HepG2 (cell line): ENCODE results near the gene SPNS2. TPM values are rescaled to one million over a fixed set of nuclear protein-coding genes. Genes with fewer than 3 reads are reported as not detected.

Experiments used
- ATAC-seq: fragments of 200-7000 bp; cut with Tn5 transposase; 3 replicates; pipeline ENCODE4 v1.9.1; 2020; ENCODE audit warnings: mild to moderate bottlenecking, moderate library complexity
- BruUV-seq: library from RNA; stranded (reverse); fragments of 400-500 nt; replicated peaks from 2 replicates; lab custom pipeline; 2021; lab: Mats Ljungman, UMichigan
- CTCF ChIA-PET: fragments of 300-600 bp; formaldehyde crosslinking; extraction: SDS; loops from one replicate; lab custom pipeline; 2021; ENCODE audit warnings: low total read pairs, inconsistent platforms, low intra/inter-chr PET ratio; lab: Yijun Ruan, JAX
- POLR2A ChIA-PET: fragments of 350-600 bp; sonication (Branson Sonifier 250); formaldehyde crosslinking; loops from one replicate; lab custom pipeline; 2020; ENCODE audit warnings: antibody characterized with exemption, inconsistent platforms; lab: Yijun Ruan, JAX
- DNase-seq: peaks from one replicate; pipeline ENCODE4 v3.0.0-alpha.2; 2015; ENCODE audit warnings: low spot score
- FAIRE-seq: peaks from 3 replicates; lab custom pipeline; 2011; peaks lifted over from hg19 to GRCh38; lab: Jason Lieb, UNC
- H2AFZ ChIP-seq: one replicate; pipeline ENCODE4 v1.6.1; 2011; ENCODE audit warnings: low read length, inconsistent platforms
- H3K27ac ChIP-seq: fragments of 300-600 bp; 3 replicates; pipeline ENCODE4 v1.8.0; 2011; ENCODE audit warnings: mixed run types, mild to moderate bottlenecking, mixed read lengths, low read length, inconsistent platforms; ENCODE audit not compliant: insufficient read depth; ENCODE audit errors: extremely low read length
- H3K27me3 ChIP-seq, 2 experiments: fragments of 200-600 bp in 1 of 2; 2 replicates in 1 of 2; 3 replicates in 1 of 2; pipeline versions ENCODE4 v1.6.0 to v1.8.0; 2011; ENCODE audit warnings: low read length in 2 of 2, mild to moderate bottlenecking in 2 of 2, moderate library complexity in 2 of 2, inconsistent platforms in 1 of 2; ENCODE audit not compliant: insufficient read depth in 2 of 2, control insufficient read depth in 1 of 2
- H3K36me3 ChIP-seq, 2 experiments: fragments of 200-600 bp in 1 of 2; replicated peaks in 1 of 2; 2 replicates in 1 of 2; 3 replicates in 1 of 2; pipeline versions ENCODE4 v1.5.1 to v1.8.0; 2011; ENCODE audit warnings: low read length in 2 of 2, inconsistent platforms in 1 of 2; ENCODE audit not compliant: insufficient read depth in 2 of 2, control insufficient read depth in 1 of 2
- H3K4me1 ChIP-seq: 2 replicates; pipeline ENCODE4 v1.5.1; 2012; ENCODE audit warnings: low read length, inconsistent platforms; ENCODE audit not compliant: insufficient read depth
- H3K4me2 ChIP-seq: 2 replicates; pipeline ENCODE4 v1.6.0; 2011; ENCODE audit warnings: low read depth, low read length, inconsistent platforms
- H3K4me3 ChIP-seq, 3 experiments: fragments of 200-600 bp in 1 of 3; sonication (generic), shearing (Covaris generic) in 1 of 3; replicated peaks in 1 of 3; 2 replicates each; pipeline ENCODE4 v1.5.1; 2011 to 2016; ENCODE audit warnings: low read length in 3 of 3, inconsistent platforms in 2 of 3, low read depth in 2 of 3, mild to moderate bottlenecking in 2 of 3, control low read depth in 1 of 3, mixed read lengths in 1 of 3; ENCODE audit not compliant: insufficient read depth in 1 of 3
- H3K79me2 ChIP-seq: one replicate; pipeline ENCODE4 v1.6.1; 2011; ENCODE audit warnings: low read length, inconsistent platforms; ENCODE audit not compliant: insufficient read depth
- H3K9ac ChIP-seq: 2 replicates; pipeline ENCODE4 v1.6.0; 2011; ENCODE audit warnings: mild to moderate bottlenecking, low read depth, low read length, inconsistent platforms; ENCODE audit not compliant: insufficient read depth
- H3K9me3 ChIP-seq: 2 replicates; pipeline ENCODE4 v1.5.1; 2012; ENCODE audit warnings: mild to moderate bottlenecking, low read length
- H4K20me1 ChIP-seq: 2 replicates; pipeline ENCODE4 v1.6.0; 2011; ENCODE audit warnings: inconsistent platforms, mild to moderate bottlenecking, low read length, moderate library complexity; ENCODE audit not compliant: insufficient read depth
- BORCS8-MEF2B ChIP-seq: sonication (generic); formaldehyde crosslinking; IDR thresholded peaks from 2 replicates; pipeline ENCODE4 v1.8.0; 2022; ENCODE audit warnings: mild to moderate bottlenecking, missing genetic modification reagents
- CEBPZ ChIP-seq: IDR thresholded peaks from 2 replicates; pipeline ENCODE4 v1.6.1; 2012; ENCODE audit warnings: low read length, improper control_type of control experiment
- FOSL2 ChIP-seq: sonication (generic); formaldehyde crosslinking; IDR thresholded peaks from 2 replicates; pipeline ENCODE4 v1.4.0; 2020; ENCODE audit warnings: missing genetic modification reagents
- FOXJ3 ChIP-seq: sonication (generic); formaldehyde crosslinking; IDR thresholded peaks from 2 replicates; pipeline ENCODE4 v1.4.0; 2020; ENCODE audit warnings: missing genetic modification reagents, mild to moderate bottlenecking, borderline replicate concordance
- GTF2F1 ChIP-seq: fragments of 150-350 bp; IDR thresholded peaks from 2 replicates; pipeline ENCODE4 v1.6.1; 2014; ENCODE audit warnings: low read length
- IKZF5 ChIP-seq: IDR thresholded peaks from 2 replicates; pipeline ENCODE4 v1.6.1; 2018; ENCODE audit warnings: missing genetic modification reagents, mild to moderate bottlenecking, missing compliant biosample characterization
- KDM6A ChIP-seq: IDR thresholded peaks from 2 replicates; pipeline ENCODE4 v1.6.1; 2016; ENCODE audit warnings: low read depth
- KLF13 ChIP-seq: sonication (generic); formaldehyde crosslinking; IDR thresholded peaks from 2 replicates; pipeline ENCODE4 v1.4.0; 2020; ENCODE audit warnings: mild to moderate bottlenecking, missing genetic modification reagents
- PRDM4 ChIP-seq: sonication (generic); formaldehyde crosslinking; IDR thresholded peaks from 2 replicates; pipeline ENCODE4 v1.9.0; 2021; ENCODE audit warnings: missing genetic modification reagents, borderline replicate concordance
- SIN3B ChIP-seq: fragments of 150-350 bp; IDR thresholded peaks from 2 replicates; pipeline ENCODE4 v1.6.1; 2014; ENCODE audit warnings: low read length
- ZFP62 ChIP-seq: sonication (generic); formaldehyde crosslinking; IDR thresholded peaks from 2 replicates; pipeline ENCODE4 v1.4.0; 2020; ENCODE audit warnings: missing genetic modification reagents
- ZFP90 ChIP-seq: sonication (generic); formaldehyde crosslinking; IDR thresholded peaks from 2 replicates; pipeline ENCODE4 v1.8.0; 2022; ENCODE audit warnings: missing genetic modification reagents, mild to moderate bottlenecking, inconsistent platforms, borderline replicate concordance
- WGBS: methylation state at CpG from one replicate; pipeline ENCODE4 v1.1.6; 2017; ENCODE audit warnings: low lambda C conversion rate; 5-methylcytosine and 5-hydroxymethylcytosine counted together
- in situ Hi-C: cut with HindIII; loops from 2 replicates; pipeline ENCODE4 v1.10.0; 2017; ENCODE audit warnings: low pct_unique_long_range_greater_than_20kb; ENCODE audit not compliant: extremely low pct_ligation_motif_present
- intact Hi-C: fragments of 100-400 bp; cut with micrococcal nuclease; formaldehyde crosslinking; loops from one replicate; pipeline ENCODE4 v1.10.0; 2022; ENCODE audit not compliant: unreplicated experiment
- polyA plus RNA-seq, 8 experiments: library from polyadenylated mRNA; depleted of rRNA in 3 of 8; stranded (reverse) in 7 of 8; unstranded in 1 of 8; fragments of >200 nt; fragmentation: Illumina TruSeq in 4 of 8; extraction: Trizol in 4 of 8; gene quantifications; 2 replicates each; pipeline versions ENCODE4 v1.2.1 to v1.2.3, GENCODE V29; 2011 to 2016; ENCODE audit warnings: low read depth in 4 of 8, missing spikeins in 1 of 8, mixed read lengths in 1 of 8; ENCODE audit not compliant: insufficient read depth in 1 of 8
- total RNA-seq, 5 experiments: library from RNA; depleted of rRNA; stranded (reverse); fragments of >200 nt; fragmentation: Illumina TruSeq; extraction: Trizol; gene quantifications; 2 replicates each; pipeline ENCODE4 v1.2.3, GENCODE V29; 2016; ENCODE audit warnings: low read depth in 1 of 5

The SPNS2 gene
- total and polyA plus RNA-seq, 2 of the 13 experiments (the other 11 are each of a cell fraction or from before 2014, with no cell fraction given) = 0.01 TPM; not detected in 1

- WGBS = 24% methylated on average over 2 of the region's 4 CpGs
- H3K27me3 ChIP-seq = peaks cover 3 to 66% of the 10 kb centered on the region in 2 experiments; a peak in 4 of 5 replicates
- H3K4me1 ChIP-seq = peaks cover 22% of the 10 kb centered on the region
- H3K9me3 ChIP-seq = no peaks in the 10 kb centered on the region
- 0 out of 2 replicates have a peak, but pooled peaks cover 6% of the 10 kb centered on the region for H4K20me1 ChIP-seq
- DNase-seq = no peak
- in situ Hi-C loops (no loop called here), intact Hi-C loops (no loop called here)
- POLR2A ChIA-PET = no interaction called here
- CTCF ChIA-PET = no interaction called here
- no peak overlapping the region for H3K9ac ChIP-seq
- TF ChIP-seq SIN3B (no peak), GTF2F1 (no peak), KDM6A (no peak), FOSL2 (CRISPR knock-in tag) (no peak), IKZF5 (CRISPR knock-in tag) (no peak), KLF13 (CRISPR knock-in tag) (no peak), ZFP90 (CRISPR knock-in tag) (no peak), PRDM4 (CRISPR knock-in tag) (no peak), CEBPZ (no peak), ZFP62 (no peak), BORCS8-MEF2B (CRISPR knock-in tag) (no peak), FOXJ3 (no peak)
- H3K4me3 ChIP-seq = no peak overlapping the region
- FAIRE-seq = no peak
- BruUV-seq = no TSS peak
- no peak overlapping the region for H3K27ac ChIP-seq
- no peak for ATAC-seq
- no peaks in the 10 kb centered on the region for H3K79me2 ChIP-seq
- H2AFZ ChIP-seq = no peak overlapping the region
- H3K4me2 ChIP-seq = no peak overlapping the region
- no peaks in the 10 kb centered on the region for H3K36me3 ChIP-seq
Observed at GRCh38 chr17:4503283-4504025, 4.8 kb downstream of the SPNS2 start.
